Vagina (tissue), 2 donors: ENCODE measurements around the gene FPR2.

Experiments used
- POLR2A ChIP-seq, 2 donors: fragments of 450-650 bp; IDR thresholded peaks; one replicate each; pipeline ENCODE4 v1.6.1; 2017; ENCODE audit warnings: antibody characterized with exemption in 2 of 2, mild to moderate bottlenecking in 2 of 2, moderate library complexity in 2 of 2
- POLR2AphosphoS5 ChIP-seq, 2 donors: sonication (generic); formaldehyde crosslinking; IDR thresholded peaks; one replicate each; pipeline ENCODE4 v1.9.0; 2017; ENCODE audit warnings: antibody characterized with exemption in 2 of 2, mild to moderate bottlenecking in 2 of 2, low read depth in 1 of 2; ENCODE audit not compliant: insufficient read depth in 1 of 2
- TF ChIP-seq, protein P1 (sequence below), 3 experiments: fragments of 450-650 bp in 2 of 3; fragments of 200-600 bp in 1 of 3; sonication (generic) in 1 of 3; IDR thresholded peaks; one replicate each; pipeline ENCODE4 v1.5.1; 2017 to 2019; ENCODE audit warnings: antibody characterized with exemption in 3 of 3, mild to moderate bottlenecking in 2 of 3, moderate library complexity in 2 of 3

DNA sequence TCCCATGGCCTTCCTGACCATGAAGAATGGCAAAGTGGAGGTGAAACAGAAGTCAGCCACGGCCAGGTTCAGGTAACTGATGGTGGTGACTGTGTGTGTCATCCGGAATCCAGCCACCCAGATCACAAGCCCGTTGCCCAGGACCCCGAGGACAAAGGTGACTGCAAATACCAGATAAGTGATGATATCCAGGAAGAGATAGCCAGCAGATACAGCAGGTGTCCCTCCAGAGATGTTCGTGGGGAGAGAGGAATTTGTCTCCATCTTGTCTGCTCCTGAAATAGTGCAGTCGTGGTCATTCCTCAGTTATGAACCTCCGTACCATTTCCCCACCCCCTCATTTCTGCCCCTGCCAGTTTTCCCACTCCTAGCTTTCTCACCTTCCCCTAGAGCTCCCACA, 14.2 kb upstream of the FPR2 start:
- TF ChIP-seq, protein P1, sequence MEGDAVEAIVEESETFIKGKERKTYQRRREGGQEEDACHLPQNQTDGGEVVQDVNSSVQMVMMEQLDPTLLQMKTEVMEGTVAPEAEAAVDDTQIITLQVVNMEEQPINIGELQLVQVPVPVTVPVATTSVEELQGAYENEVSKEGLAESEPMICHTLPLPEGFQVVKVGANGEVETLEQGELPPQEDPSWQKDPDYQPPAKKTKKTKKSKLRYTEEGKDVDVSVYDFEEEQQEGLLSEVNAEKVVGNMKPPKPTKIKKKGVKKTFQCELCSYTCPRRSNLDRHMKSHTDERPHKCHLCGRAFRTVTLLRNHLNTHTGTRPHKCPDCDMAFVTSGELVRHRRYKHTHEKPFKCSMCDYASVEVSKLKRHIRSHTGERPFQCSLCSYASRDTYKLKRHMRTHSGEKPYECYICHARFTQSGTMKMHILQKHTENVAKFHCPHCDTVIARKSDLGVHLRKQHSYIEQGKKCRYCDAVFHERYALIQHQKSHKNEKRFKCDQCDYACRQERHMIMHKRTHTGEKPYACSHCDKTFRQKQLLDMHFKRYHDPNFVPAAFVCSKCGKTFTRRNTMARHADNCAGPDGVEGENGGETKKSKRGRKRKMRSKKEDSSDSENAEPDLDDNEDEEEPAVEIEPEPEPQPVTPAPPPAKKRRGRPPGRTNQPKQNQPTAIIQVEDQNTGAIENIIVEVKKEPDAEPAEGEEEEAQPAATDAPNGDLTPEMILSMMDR (IDR thresholded peaks at IDR 0.05): no peak
- TF ChIP-seq POLR2A (IDR thresholded peaks at IDR 0.05) (no peak), POLR2AphosphoS5 (IDR thresholded peaks at IDR 0.05; ENCODE audit: insufficient read depth in 1 of 2, low read depth in 1 of 2) (no peak)
